UCSD-AML1 (cell line): ENCODE data around the gene ABHD16A.

Experiments used
- DNase-seq: peaks from one replicate; lab custom pipeline; 2025; ENCODE audit not compliant: unreplicated experiment; lab: John Stamatoyannopoulos, UW

Gene ABHD16A

DNA sequence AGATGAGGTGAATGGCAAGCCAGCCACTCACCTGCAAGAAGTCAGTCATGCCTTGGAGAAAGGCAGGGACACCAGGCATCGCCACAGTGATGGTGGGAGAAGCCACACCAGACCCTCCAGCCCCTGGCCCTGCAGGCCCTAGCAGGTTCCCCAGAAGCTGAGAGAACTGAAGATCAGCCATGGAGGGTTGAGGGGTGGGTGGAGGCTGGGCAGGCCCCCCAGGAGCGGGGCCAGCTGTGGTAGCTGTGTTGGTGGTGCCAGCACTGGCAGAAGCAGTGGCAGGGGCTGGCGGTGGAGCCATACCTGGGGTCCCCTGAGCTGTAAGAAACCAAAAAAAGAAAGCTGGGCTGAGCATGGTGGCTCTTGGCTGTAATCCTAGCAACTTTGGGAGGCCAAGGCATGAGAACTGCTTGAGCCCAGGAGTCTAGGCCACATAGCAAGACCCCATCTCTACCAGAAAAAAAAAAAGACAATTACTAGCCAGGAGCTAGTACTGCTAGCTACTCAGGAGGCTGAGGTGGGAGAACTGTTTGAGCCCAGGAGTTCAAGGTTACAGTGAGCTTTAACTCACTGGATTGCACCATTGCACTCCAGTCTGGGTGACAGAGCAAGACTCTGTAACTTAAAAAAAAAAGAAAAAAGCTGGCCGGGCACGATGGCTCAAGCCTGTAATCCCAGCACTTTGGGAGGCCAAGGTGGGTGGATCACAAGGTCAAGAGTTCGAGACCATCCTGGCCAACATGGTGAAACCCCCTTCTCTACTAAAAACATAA lies 60.1 kb downstream of the ABHD16A start:
- DNase-seq: no peak

DNA sequence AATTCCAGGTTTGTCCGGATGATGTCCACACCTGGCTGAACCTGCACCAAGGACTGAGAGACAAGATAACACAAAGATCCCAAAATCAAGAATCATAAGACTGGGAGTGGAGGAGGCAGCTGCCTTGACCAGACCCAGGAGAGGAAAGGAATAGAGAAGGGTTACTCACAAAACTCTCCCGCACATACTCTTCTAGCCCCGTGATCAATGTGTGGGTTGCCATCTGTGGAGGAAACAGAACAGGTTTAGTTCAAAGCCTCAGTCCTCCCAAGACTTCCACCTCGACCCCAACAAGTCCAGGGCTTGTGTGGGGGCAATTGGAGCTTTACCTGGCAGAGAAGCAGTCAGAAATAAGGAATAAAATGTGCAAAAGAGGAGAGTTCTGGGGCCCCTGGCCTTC lies 61.8 kb downstream of the ABHD16A start:
- DNase-seq: no peak

DNA sequence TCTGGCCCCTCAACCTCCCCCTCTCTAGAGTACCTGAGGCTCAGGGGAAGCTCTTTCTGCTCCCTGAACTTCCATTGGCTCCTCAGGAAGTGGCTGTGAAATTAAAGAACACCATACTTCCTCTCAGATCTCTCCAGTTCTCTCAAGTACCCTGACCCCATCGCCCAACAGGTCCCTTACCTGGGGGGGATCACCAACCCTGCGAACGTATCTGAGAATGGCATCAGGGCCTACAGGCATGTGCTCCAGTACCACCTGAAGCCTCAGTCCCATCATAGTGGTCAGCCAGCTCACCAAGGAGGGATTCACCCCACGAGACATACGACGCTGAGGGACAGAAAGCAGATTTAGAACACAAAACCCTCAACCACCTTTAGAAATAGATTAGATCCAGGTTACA lies 62.5 kb downstream of the ABHD16A start:
- DNase-seq: no peak

DNA sequence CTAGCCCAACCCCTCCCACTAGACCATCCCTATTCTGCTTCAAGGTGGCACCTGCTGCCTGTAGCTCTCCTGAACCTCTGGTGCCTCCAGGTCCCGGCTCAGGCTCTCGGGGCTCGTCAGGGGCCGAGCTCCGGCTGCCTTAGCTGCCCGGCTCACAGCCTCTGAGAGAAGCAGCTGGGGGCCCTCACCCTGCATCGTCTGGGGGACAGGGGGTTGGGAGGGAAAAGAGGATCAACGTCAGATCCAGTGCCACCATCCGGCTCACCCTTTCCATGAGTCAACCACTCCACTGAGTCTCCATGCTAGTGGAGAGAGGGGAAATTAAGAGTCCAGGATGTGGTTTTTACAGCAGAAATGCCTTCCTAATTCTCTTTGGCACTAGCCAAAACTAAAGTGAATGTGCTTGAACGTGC lies 63.7 kb downstream of the ABHD16A start:
- DNase-seq: peak; percentile 66

DNA sequence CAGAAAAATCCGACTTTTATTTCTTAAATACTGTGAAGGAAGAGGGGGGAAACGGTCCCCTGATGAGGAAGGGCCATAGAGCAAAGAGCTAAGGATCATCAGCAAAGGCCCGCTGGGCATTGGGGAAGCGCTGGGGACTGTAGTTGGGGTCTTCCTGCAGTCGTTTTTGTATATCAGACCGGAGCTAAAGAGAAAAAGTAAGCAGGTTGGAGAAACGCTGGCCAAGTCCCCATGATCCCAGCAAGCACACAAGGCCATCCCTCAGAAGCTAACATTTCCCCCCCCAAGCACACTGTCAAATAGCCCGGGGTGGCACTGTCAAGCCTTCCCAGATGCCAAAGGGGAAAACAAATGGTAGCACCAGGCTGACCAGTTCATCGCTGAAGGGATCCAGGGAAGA lies 64.1 kb downstream of the ABHD16A start:
- no peak for DNase-seq
